Stimulated activated CD4-positive, alpha-beta T cell treated with anti-CD3 and anti-CD28 coated beads, Interleukin-12 subunit alpha, Interleukin-12 subunit beta, amount 100 ng/mL, for 48 hours (primary cell): ENCODE results near the gene AXIN1.
A peak's percentile ranks its signal among the peaks of the same experiment; 100 is the strongest.
"Not testable (repeated sequence)": the region's sequence is repeated elsewhere in the genome, so short reads cannot be mapped to it uniquely, and the experiment has no call there.

Experiments
- DNase-seq, 3 donors: peaks; one replicate each; pipeline ENCODE4 v3.0.0-alpha.2; 2020; ENCODE audit warnings: low read depth in 2 of 3, low spot score in 1 of 3

The AXIN1 gene

GRCh38 chr16:334861-335632 lies 17.5 kb downstream of the AXIN1 start:
- not testable (repeated sequence) for DNase-seq

GRCh38 chr16:334164-334832 lies 18.2 kb downstream of the AXIN1 start:
- DNase-seq = not testable (repeated sequence)

- no peak for DNase-seq
Observed at GRCh38 chr16:333406-334094, 19.0 kb downstream of the AXIN1 start.

GRCh38 chr16:331181-331814 lies 21.2 kb downstream of the AXIN1 start:
- not testable (repeated sequence) for DNase-seq

GRCh38 chr16:330741-331140 lies 21.8 kb downstream of the AXIN1 start:
- DNase-seq = no peak

- no peak for DNase-seq
Observed at GRCh38 chr16:325375-326145, 27.0 kb downstream of the AXIN1 start.

GRCh38 chr16:324451-325334 lies 27.8 kb downstream of the AXIN1 start:
- DNase-seq = peak in 1 of 3 donors; percentile 31

- no peak for DNase-seq
Observed at GRCh38 chr16:324201-324450, 28.4 kb downstream of the AXIN1 start.

- no peak for DNase-seq
Observed at GRCh38 chr16:322476-323143, 29.9 kb downstream of the AXIN1 start.

GRCh38 chr16:321532-321931 lies 31.0 kb downstream of the AXIN1 start:
- DNase-seq = no peak

- DNase-seq = no peak
Observed at GRCh38 chr16:320206-320605, 32.3 kb downstream of the AXIN1 start.

- no peak for DNase-seq
Observed at GRCh38 chr16:318628-319027, 33.9 kb downstream of the AXIN1 start.

- no peak for DNase-seq
Observed at GRCh38 chr16:317583-317982, 34.9 kb downstream of the AXIN1 start.

- DNase-seq = no peak
Observed at GRCh38 chr16:316741-317464, 35.6 kb downstream of the AXIN1 start.

GRCh38 chr16:314795-315299 lies 37.7 kb downstream of the AXIN1 start:
- no peak for DNase-seq

- no peak for DNase-seq
Observed at GRCh38 chr16:314351-314750, 38.2 kb downstream of the AXIN1 start.

- no peak for DNase-seq
Observed at GRCh38 chr16:311725-312124, 40.8 kb downstream of the AXIN1 start.

GRCh38 chr16:309476-309875 lies 43.0 kb downstream of the AXIN1 start:
- no peak for DNase-seq
